Glutamatergic neuron (in vitro differentiated cells): Measurements from ENCODE around the gene RNU6-8. TPM values are rescaled to one million over a fixed set of nuclear protein-coding genes. Genes with fewer than 3 reads are reported as not detected.
A peak's percentile ranks its signal among the peaks of the same experiment; 100 is the strongest.

Experiments used
- DNase-seq: peaks from one replicate; pipeline ENCODE4 v3.0.0; 2022
- H3K27ac Mint-ChIP-seq: one replicate; pipeline ENCODE4 v1.8.0; 2020; ENCODE audit warnings: mild to moderate bottlenecking, mixed read lengths, inconsistent platforms; ENCODE audit not compliant: unreplicated experiment
- H3K27me3 Mint-ChIP-seq: one replicate; pipeline ENCODE4 v1.8.0; 2020; ENCODE audit warnings: mild to moderate bottlenecking, moderate library complexity, mixed read lengths, inconsistent platforms; ENCODE audit not compliant: unreplicated experiment
- H3K36me3 Mint-ChIP-seq: one replicate; pipeline ENCODE4 v1.8.0; 2020; ENCODE audit warnings: mild to moderate bottlenecking, mixed read lengths, inconsistent platforms; ENCODE audit not compliant: unreplicated experiment
- H3K4me1 Mint-ChIP-seq: one replicate; pipeline ENCODE4 v1.8.0; 2020; ENCODE audit warnings: mild to moderate bottlenecking, low read depth, mixed read lengths, inconsistent platforms; ENCODE audit not compliant: unreplicated experiment
- H3K4me3 Mint-ChIP-seq: one replicate; pipeline ENCODE4 v1.8.0; 2020; ENCODE audit warnings: mild to moderate bottlenecking, mixed read lengths, inconsistent platforms; ENCODE audit not compliant: unreplicated experiment
- H3K9me3 Mint-ChIP-seq: one replicate; pipeline ENCODE4 v1.8.0; 2020; ENCODE audit warnings: mild to moderate bottlenecking, moderate library complexity, mixed read lengths, inconsistent platforms; ENCODE audit not compliant: unreplicated experiment
- long read RNA-seq: library from polyadenylated mRNA; unstranded; transcript quantifications from one replicate; pipeline ENCODE4 v2.0.0, GENCODE V29; 2020; ENCODE audit not compliant: unreplicated experiment
- total RNA-seq: library from RNA; stranded (reverse); fragmentation: NEBNext Ultra II Directional; extraction: Animal tissue kit (Norgen Biotek cat#: 25700); gene quantifications from one replicate; pipeline ENCODE4 v1.2.1, GENCODE V29; 2021; ENCODE audit not compliant: unreplicated experiment
- TF ChIP-seq, protein P1 (sequence below): fragments of 200-600 bp; sonication (generic); IDR thresholded peaks from one replicate; pipeline ENCODE4 v1.5.0; 2021; ENCODE audit not compliant: partially characterized antibody, unreplicated experiment

Gene RNU6-8
- not detected for total RNA-seq
- long read RNA-seq: 0 reads

DNA sequence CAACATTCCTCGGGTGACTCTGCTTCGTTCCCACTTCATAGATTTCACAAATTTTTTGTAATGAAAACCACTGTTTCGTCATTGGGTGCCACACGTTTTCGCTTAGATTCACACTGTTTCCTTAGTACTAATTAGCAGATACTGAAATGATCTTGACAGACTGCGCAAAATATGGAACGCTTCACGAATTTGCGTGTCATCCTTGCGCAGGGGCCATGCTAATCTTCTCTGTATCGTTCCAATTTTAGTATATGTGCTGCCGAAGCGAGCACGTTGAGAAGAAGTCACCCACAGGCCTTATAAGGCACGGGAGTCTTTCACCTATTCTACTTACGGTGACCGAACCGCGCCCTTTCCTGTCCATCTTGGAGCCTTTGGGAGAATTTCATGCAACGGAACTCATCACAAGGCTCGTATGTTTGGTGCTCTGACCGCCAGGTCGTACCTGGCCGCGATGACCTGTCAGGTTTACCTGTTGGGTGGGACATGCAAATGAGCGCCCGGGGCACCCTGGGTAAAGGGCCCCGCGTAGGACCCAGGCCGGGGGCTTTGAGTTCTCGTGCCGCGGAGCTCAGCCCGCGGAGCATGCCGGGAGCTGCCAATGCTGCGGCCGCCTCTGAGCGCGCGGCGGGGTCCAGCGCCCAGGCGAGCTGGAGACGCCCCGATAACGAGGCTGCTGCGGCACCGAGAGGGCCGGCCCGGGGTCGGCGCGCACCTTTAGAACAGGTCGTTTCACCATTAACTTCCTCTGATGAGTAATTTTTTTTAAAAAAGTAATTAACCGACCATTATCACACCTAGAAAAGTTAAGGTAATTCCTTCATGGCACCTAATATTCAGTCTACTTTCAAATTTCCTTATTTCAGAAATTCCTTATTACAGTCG, at the start of gene RNU6-8:
Gene RNU6-8, minus strand, starts transcription at position 272 of the 885 bp plus-strand sequence.
- DNase-seq: peak; percentile 92
- Mint-ChIP-seq H3K9me3 (peaks cover 20% of the 10 kb centered on the region), H3K27me3 (peaks cover 11% of the 10 kb centered on the region)

DNA sequence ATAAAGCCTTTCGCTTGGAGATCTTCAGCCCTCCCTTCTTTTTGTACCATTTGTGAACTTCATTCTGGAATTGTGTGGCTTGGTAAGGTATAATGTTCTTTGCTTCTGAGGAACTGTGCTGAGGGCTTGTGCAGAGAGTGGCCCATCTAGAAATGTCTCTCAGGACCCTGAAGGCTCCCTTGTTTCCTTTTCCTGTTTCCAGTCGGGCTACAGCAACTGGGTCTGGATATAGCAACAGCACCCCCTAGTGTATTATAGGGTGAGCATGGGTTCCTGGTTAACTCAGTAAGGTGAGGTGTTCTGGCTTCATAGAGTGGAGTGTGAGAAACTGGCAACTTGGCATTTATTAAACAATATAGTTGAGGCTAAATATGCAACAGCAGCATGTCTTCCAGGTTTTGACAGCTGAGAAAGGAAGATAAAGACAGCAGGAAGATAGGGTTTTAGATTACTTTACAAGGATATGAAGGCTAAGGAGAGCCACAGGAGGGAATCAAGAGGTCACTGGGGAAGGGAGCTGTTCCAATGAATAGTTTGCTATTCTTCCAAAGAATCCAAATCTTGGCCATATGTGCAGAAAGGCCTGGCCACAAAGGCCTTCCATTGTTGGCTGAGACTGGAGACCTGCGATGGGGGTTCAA, 49.1 kb upstream of the RNU6-8 start:
- Mint-ChIP-seq H3K9me3 (no peaks in the 10 kb centered on the region), H3K36me3 (no peaks in the 10 kb centered on the region), H3K27ac (no peak overlapping the region), H3K4me3 (no peak overlapping the region), H3K4me1 (no peaks in the 10 kb centered on the region), H3K27me3 (peaks cover 2% of the 10 kb centered on the region)
- DNase-seq: peak; percentile 31
- TF ChIP-seq, protein P1, sequence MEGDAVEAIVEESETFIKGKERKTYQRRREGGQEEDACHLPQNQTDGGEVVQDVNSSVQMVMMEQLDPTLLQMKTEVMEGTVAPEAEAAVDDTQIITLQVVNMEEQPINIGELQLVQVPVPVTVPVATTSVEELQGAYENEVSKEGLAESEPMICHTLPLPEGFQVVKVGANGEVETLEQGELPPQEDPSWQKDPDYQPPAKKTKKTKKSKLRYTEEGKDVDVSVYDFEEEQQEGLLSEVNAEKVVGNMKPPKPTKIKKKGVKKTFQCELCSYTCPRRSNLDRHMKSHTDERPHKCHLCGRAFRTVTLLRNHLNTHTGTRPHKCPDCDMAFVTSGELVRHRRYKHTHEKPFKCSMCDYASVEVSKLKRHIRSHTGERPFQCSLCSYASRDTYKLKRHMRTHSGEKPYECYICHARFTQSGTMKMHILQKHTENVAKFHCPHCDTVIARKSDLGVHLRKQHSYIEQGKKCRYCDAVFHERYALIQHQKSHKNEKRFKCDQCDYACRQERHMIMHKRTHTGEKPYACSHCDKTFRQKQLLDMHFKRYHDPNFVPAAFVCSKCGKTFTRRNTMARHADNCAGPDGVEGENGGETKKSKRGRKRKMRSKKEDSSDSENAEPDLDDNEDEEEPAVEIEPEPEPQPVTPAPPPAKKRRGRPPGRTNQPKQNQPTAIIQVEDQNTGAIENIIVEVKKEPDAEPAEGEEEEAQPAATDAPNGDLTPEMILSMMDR: peak; percentile 80

More for the DNA sequence above, at the start of gene RNU6-8:
- TF ChIP-seq, protein P1: no peak
- Mint-ChIP-seq H3K27ac (peak within 1 kb of the TSS; percentile 99), H3K4me1 (peaks cover 4% of the 10 kb centered on the region), H3K4me3 (peak within 1 kb of the TSS; percentile 98), H3K36me3 (no peaks in the 10 kb centered on the region)

DNA sequence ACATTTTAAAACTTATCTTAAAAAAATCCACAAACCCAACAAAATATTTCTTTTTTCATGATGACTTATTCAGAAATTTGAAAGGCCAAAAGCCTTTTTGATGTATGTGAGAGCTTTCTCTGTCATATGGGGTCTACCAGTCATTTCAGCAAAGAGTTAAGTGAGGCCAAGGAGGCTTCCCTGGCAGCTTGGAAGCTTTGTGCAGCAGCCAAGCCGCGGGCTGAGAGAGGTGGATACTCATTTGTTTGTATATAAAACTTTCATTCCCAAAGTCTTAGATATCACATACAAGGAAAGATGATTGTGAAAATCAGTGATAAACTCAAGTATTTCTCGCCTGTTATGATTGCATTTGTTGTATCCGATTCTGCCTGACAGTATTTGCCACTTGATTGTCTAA, 48.5 kb upstream of the RNU6-8 start:
- DNase-seq: no peak
- no peaks in the 10 kb centered on the region for H3K9me3 Mint-ChIP-seq
- H3K36me3 Mint-ChIP-seq: no peaks in the 10 kb centered on the region
- H3K4me1 Mint-ChIP-seq: no peaks in the 10 kb centered on the region
- H3K27ac Mint-ChIP-seq: no peak overlapping the region
- H3K27me3 Mint-ChIP-seq: peaks cover 2% of the 10 kb centered on the region
- H3K4me3 Mint-ChIP-seq: no peak overlapping the region
- TF ChIP-seq, protein P1: no peak

DNA sequence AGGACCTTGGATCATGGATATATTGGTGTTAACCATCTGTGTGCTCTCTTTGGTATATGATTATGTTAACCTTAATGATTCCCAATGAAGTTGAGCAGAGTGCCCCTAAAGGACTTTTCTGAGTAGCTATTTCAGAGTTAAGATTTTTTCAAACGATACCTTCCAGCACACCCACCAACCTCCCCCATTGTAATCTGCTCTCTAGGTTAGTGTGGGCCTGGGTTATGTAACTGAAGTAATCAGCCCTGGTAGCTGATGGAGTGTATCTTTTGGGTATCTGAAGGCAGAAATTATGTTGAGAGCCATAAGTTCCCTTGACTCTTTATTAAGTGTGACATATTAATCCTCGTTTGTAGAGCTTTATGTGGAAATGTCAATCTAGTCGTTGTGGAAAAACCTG, 47.6 kb upstream of the RNU6-8 start:
- Mint-ChIP-seq H3K27ac (no peak overlapping the region), H3K4me1 (no peaks in the 10 kb centered on the region), H3K9me3 (no peaks in the 10 kb centered on the region), H3K36me3 (no peaks in the 10 kb centered on the region), H3K27me3 (peaks cover 2% of the 10 kb centered on the region), H3K4me3 (no peak overlapping the region)
- DNase-seq: no peak
- TF ChIP-seq, protein P1: no peak

DNA sequence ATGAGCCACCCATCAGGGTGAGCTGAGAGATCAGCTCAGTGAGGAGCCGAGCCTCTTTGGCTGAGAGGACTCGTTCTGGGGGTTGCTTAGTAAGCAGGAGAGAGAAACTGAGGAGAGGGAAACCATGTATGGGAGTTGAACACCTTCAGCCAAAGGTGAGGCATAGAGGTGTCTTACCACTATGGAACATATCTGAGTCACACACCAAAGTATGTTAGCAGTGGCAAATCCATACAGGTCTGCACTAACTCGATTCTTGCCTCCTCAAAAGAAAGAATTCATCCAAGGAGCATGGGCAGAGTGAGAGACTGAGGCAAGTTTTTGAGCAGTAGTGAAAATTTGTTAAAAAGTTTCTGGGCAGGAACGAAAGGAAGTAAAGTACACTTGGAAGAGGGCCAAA, 46.7 kb upstream of the RNU6-8 start:
- no peak for DNase-seq
- Mint-ChIP-seq H3K27me3 (peaks cover 2% of the 10 kb centered on the region), H3K4me3 (no peak overlapping the region), H3K9me3 (no peaks in the 10 kb centered on the region), H3K4me1 (no peaks in the 10 kb centered on the region), H3K36me3 (no peaks in the 10 kb centered on the region), H3K27ac (no peak overlapping the region)
- TF ChIP-seq, protein P1: no peak
